ENCODE measurements around the gene HAVCR1.

DNA sequence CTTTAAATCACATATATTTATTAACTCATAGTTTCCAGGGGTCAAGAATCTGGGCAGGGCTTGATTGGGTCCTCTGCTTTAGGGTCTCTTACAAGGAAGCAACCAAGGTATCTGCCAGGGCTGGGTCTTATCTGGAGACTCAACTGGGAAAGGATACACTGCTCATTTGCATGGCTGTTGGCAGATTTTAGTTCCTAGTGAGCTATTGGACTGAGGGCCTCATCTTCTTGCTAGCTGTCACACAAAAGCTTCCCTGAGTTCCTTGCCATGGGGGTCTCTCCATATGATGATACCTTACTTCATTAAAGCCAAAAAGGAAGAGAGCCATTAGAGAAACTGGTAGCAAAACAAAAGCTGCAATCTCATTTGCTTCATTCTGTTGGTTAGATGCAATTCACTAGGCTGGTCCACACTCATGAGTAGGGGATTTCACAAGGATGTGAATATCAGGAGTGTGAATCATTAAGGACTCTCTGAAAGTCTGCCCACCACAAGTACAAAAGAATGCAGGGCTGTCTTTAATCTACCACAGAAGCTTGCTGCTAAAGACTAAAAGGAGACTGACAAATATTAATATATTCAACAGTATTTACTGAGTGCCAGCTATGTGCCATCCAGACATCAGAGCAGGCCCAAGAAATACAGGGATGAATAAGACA lies 53.9 kb downstream of the HAVCR1 start:
- TF ChIP-seq CTCF (IDR thresholded peaks at IDR 0.05) (no peak), POLR2A (IDR thresholded peaks at IDR 0.05) (no peak)
